ENCODE measurements around the gene MRPL46. TPM values are rescaled to one million over a fixed set of nuclear protein-coding genes. Genes with fewer than 3 reads are reported as not detected.

The MRPL46 gene
- total RNA-seq = 10 to 100 TPM; 20.4 to 32.0 TPM

GRCh38 chr15:88467073-88467934 is at the start of gene MRPL46, which contains the start of gene MRPS11:
Gene MRPL46, minus strand, starts transcription at chr15:88467388. Its CDS starts 11 bp downstream, at chr15:88467377.
Gene MRPS11, plus strand, starts transcription at chr15:88467708. Its CDS starts 10 bp downstream, at chr15:88467718.
- H3K4me3 ChIP-seq = peak within 1 kb of the TSS; percentile 66 to 84
- peaks cover 0 to 4% of the 10 kb centered on the region in 2 donors for H3K36me3 ChIP-seq
- H3K27ac ChIP-seq = peak within 1 kb of the TSS; percentile 87 to 92
- H3K9me3 ChIP-seq = no peaks in the 10 kb centered on the region
- TF ChIP-seq CTCF (IDR thresholded peaks at IDR 0.05) = no peak
- peak; percentile 94 for TF ChIP-seq POLR2AphosphoS5 (IDR thresholded peaks at IDR 0.05)
- no peaks in the 10 kb centered on the region for H3K4me1 ChIP-seq (replicated peaks)
- no peaks in the 10 kb centered on the region for H3K27me3 ChIP-seq (replicated peaks; ENCODE audit: insufficient read depth)
- peak; percentile 88 for DNase-seq (ENCODE audit: low spot score)
- WGBS = under 1% methylated on average over 53 of the region's 55 CpGs
- intact Hi-C loops (cut with DNase I) = loop anchor here (5.0 kb wide), 1 partner anchor 430 kb away; the partner anchor contains the start of gene HAPLN3

- H3K27ac ChIP-seq = no peak overlapping the region
- no peaks in the 10 kb centered on the region for H3K27me3 ChIP-seq (replicated peaks; ENCODE audit: insufficient read depth)
- TF ChIP-seq CTCF (IDR thresholded peaks at IDR 0.05) (no peak), POLR2AphosphoS5 (IDR thresholded peaks at IDR 0.05) (no peak), POLR2A (IDR thresholded peaks at IDR 0.05) (no peak)
- no peak overlapping the region for H3K4me3 ChIP-seq
- H3K36me3 ChIP-seq = peaks cover 0 to 4% of the 10 kb centered on the region in 2 donors
- no peak for DNase-seq (ENCODE audit: low spot score)
- intact Hi-C loops (cut with DNase I) = no loop called here
- no peaks in the 10 kb centered on the region for H3K4me1 ChIP-seq (replicated peaks)
- WGBS = 82% methylated on average over 5 of the region's 5 CpGs
- no peaks in the 10 kb centered on the region for H3K9me3 ChIP-seq
Measured at GRCh38 chr15:88513195-88513594, 46.0 kb upstream of the MRPL46 start.

GRCh38 chr15:88512601-88513000 is 45.4 kb upstream of the MRPL46 start:
- Histone ChIP-seq H3K27ac (no peak overlapping the region), H3K27me3 (replicated peaks; ENCODE audit: insufficient read depth) (no peaks in the 10 kb centered on the region), H3K4me3 (no peak overlapping the region), H3K9me3 (no peaks in the 10 kb centered on the region), H3K4me1 (replicated peaks) (no peaks in the 10 kb centered on the region), H3K36me3 (peaks cover 0 to 4% of the 10 kb centered on the region in 2 donors)
- intact Hi-C loops (cut with DNase I) = no loop called here
- DNase-seq (ENCODE audit: low spot score) = no peak
- TF ChIP-seq POLR2A (IDR thresholded peaks at IDR 0.05) (no peak), CTCF (IDR thresholded peaks at IDR 0.05) (no peak), POLR2AphosphoS5 (IDR thresholded peaks at IDR 0.05) (no peak)
- 94% methylated on average over 5 of the region's 5 CpGs for WGBS

GRCh38 chr15:88512078-88512477 is 44.9 kb upstream of the MRPL46 start:
- Histone ChIP-seq H3K27me3 (replicated peaks; ENCODE audit: insufficient read depth) (no peaks in the 10 kb centered on the region), H3K4me1 (replicated peaks) (no peaks in the 10 kb centered on the region), H3K4me3 (no peak overlapping the region), H3K27ac (no peak overlapping the region), H3K9me3 (no peaks in the 10 kb centered on the region), H3K36me3 (peaks cover 0 to 4% of the 10 kb centered on the region in 2 donors)
- DNase-seq (ENCODE audit: low spot score) = no peak
- intact Hi-C loops (cut with DNase I) = no loop called here
- WGBS = 89% methylated on average over 3 of the region's 3 CpGs
- no peak for TF ChIP-seq POLR2A (IDR thresholded peaks at IDR 0.05)

GRCh38 chr15:88511161-88511560 is 44.0 kb upstream of the MRPL46 start:
- Histone ChIP-seq H3K27me3 (replicated peaks; ENCODE audit: insufficient read depth) (no peaks in the 10 kb centered on the region), H3K9me3 (no peaks in the 10 kb centered on the region), H3K4me3 (no peak overlapping the region), H3K36me3 (peaks cover 0 to 4% of the 10 kb centered on the region in 2 donors), H3K27ac (no peak overlapping the region), H3K4me1 (replicated peaks) (no peaks in the 10 kb centered on the region)
- intact Hi-C loops (cut with DNase I) = no loop called here
- no peak for DNase-seq (ENCODE audit: low spot score)
- WGBS = 98% methylated on average over 2 of the region's 2 CpGs
- TF ChIP-seq POLR2AphosphoS5 (IDR thresholded peaks at IDR 0.05) = no peak
- TF ChIP-seq CTCF (IDR thresholded peaks at IDR 0.05) = no peak
- no peak for TF ChIP-seq POLR2A (IDR thresholded peaks at IDR 0.05)
